ENCODE results near the gene HOXA5. TPM values are rescaled to one million over a fixed set of nuclear protein-coding genes. Genes with fewer than 3 reads are reported as not detected.

The HOXA5 gene
- total and polyA plus RNA-seq, 10 of the 15 experiments (the other 5 are each of a cell fraction or from before 2014, with no cell fraction given): 0.05 to 0.13 TPM; not detected in 8

DNA sequence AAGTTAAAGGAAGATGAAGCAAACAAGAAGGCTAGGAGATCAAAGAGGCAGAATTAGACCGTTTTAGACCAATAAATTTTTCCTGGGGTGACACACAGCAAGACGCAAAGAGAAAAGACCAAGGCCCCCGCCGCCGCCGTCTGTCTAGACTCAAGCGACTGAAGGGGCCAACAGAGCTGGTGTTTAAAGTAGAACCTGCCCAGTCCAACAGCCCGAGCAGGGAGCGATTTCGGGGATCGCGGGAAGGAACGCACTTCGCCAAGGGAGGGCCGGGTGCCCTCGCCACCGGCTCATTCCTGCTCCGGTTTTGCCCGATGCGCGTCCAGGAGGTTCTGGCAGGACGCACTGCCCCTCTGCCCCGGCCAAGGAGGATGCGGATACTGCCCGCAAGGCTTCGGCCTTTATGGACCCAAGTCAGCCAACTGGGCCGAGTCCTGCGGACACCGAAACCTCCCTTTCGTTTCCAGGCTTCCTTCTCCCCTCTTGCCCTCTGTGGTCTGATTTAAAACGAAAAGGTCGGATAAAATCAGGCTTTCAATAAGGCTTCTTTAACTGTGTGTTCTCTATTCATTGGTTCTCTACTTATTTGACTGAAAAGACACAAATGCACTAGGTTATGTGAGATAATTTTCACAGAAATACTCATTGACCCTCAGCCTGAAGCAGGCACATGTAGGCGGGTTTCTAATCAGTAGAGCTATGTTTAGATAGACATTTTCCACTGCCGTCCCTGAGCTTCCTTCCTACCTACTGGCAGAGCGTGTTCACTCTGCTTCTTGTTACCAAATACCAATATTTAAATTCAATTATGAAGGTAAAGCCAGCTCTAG is 15.2 kb upstream of the HOXA5 start (continued):
- TF ChIP-seq, protein P1, sequence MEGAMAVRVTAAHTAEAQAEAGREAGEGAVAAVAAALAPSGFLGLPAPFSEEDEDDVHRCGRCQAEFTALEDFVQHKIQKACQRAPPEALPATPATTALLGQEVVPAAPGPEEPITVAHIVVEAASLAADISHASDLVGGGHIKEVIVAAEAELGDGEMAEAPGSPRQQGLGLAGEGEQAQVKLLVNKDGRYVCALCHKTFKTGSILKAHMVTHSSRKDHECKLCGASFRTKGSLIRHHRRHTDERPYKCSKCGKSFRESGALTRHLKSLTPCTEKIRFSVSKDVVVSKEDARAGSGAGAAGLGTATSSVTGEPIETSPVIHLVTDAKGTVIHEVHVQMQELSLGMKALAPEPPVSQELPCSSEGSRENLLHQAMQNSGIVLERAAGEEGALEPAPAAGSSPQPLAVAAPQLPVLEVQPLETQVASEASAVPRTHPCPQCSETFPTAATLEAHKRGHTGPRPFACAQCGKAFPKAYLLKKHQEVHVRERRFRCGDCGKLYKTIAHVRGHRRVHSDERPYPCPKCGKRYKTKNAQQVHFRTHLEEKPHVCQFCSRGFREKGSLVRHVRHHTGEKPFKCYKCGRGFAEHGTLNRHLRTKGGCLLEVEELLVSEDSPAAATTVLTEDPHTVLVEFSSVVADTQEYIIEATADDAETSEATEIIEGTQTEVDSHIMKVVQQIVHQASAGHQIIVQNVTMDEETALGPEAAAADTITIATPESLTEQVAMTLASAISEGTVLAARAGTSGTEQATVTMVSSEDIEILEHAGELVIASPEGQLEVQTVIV (IDR thresholded peaks at IDR 0.05; ENCODE audit: borderline replicate concordance, partially characterized antibody): no peak
- TF ChIP-seq EED (IDR thresholded peaks at IDR 0.05; ENCODE audit: low read depth) (no peak), CTCF (IDR thresholded peaks at IDR 0.05 in 2 of 3, conservative IDR thresholded peaks at IDR 0.05 in 1 of 3; ENCODE audit: control insufficient read depth in 2 of 3, extremely low read depth in 1 of 3, insufficient read depth in 1 of 3, low read depth in 3 of 3, low read length in 3 of 3) (no peak), MEF2B (IDR thresholded peaks at IDR 0.05; ENCODE audit: partially characterized antibody, poor library complexity, severe bottlenecking) (no peak)
